ENCODE data around the gene CCL23.
"Not testable (repeated sequence)": the region's sequence is repeated elsewhere in the genome, so short reads cannot be mapped to it uniquely, and the experiment has no call there.

Gene CCL23

DNA sequence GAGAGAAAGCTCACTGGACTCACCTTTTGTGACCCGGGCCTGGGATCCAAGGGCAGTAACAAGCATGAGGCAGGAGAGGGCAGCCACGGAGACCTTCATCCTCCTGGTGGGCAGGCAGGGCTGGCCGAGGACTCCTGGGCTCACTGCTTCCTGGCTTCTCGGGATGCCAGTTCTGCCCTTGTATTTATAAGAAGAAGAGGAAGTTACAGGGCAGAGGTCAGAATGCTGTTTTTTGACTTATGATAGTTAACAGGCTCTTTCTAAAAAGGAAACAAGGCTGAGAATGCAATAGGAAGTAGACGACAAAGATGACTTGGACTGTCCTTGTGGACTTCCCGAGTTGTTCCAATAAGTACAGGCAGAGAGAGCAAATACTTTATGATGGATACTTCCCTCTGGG, at the start of gene CCL23:
Gene CCL23 (minus strand): TSS at position 174 of the 400 bp plus-strand sequence. CDS start 75 bp downstream, at position 99.
- no peak for DNase-seq (ENCODE audit: low spot score)

GRCh38 chr17:36066365-36066985, 48.7 kb upstream of the CCL23 start:
- DNase-seq (ENCODE audit: low spot score), result no peak

DNA sequence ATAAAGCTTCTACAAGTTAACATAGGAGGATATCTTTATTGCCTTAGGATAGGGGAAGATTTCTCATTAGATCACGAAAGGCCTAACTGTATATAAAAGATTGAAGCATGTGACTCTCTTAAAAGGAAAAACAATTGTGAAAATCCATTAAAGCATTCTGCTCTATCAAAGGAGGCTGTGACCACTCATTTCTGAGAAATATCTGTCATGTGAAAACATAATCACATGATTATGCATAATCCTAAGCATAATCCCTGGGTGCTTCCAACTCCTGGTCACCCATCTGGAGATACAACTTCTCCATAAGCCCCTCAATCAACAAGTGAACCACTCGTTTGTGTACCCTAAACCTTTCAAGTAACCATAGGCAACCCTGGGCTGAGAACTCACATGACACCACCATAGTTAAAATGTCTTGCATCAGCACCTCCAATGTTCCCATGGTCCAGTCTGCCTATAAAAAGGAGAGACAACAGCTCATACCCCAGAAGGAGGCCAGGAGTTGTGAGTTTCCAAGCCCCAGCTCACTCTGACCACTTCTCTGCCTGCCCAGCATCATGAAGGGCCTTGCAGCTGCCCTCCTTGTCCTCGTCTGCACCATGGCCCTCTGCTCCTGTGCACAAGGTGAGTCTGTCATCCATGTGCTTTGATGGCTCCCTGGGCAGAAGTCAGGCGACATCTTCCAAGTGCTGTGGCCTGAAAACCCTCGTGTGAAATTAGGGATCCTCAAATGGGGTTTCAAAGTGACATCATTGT, 46.2 kb upstream of the CCL23 start, which contains the start of gene CCL18:
Gene CCL18 (plus strand): TSS at position 487 of the 756 bp plus-strand sequence. CDS start 71 bp downstream, at position 558.
- DNase-seq (ENCODE audit: low spot score), result no peak

- DNase-seq (ENCODE audit: low spot score), result no peak
Observed at GRCh38 chr17:36060816-36061215, 43.0 kb upstream of the CCL23 start.

GRCh38 chr17:36059406-36059805, 41.6 kb upstream of the CCL23 start:
- DNase-seq (ENCODE audit: low spot score), result no peak

- DNase-seq (ENCODE audit: low spot score), result no peak
Observed at GRCh38 chr17:36057911-36058310, 40.1 kb upstream of the CCL23 start.

GRCh38 chr17:36055921-36056520, 38.2 kb upstream of the CCL23 start:
- DNase-seq (ENCODE audit: low spot score), result no peak

GRCh38 chr17:36055171-36055570, 37.4 kb upstream of the CCL23 start:
- no peak for DNase-seq (ENCODE audit: low spot score)

DNA sequence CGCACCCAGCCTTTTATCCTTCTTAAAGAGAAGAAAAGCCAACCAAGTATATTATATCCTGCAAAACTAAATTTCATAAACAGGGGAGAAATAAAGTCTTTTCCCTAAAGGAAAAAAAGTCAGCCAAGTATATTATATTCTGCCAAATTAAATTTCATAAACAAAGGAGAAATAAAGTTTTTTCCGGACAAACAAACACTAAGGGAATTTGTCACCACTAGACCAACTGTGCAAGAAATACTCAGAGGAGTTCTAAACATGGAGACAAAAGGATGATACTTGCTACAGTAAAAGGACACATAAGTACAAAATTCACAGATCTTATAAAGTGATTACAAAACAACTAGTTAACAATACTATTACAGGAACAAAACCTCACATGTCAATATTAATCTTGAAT, 31.9 kb upstream of the CCL23 start:
- DNase-seq (ENCODE audit: low spot score), result no peak

DNA sequence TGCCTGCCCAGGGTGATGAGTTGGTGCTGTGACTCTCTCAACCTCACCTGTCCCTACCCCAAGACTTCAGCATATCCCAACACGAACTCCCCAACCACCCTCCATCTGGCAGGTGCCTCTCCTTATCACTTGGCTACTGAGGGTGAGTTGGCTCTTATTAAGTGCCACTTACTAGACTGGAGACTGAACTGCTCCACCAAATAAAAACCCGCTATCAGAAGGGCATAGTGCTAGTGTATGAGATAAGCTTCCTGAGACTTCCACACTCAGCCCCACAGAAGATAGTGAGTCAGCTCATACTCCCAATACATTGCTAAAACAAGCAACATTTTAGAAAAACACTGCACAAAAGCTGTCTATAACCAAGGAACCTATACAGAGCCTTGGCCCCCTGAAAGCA, 30.3 kb upstream of the CCL23 start:
- no peak for DNase-seq (ENCODE audit: low spot score)

GRCh38 chr17:36036235-36036634, 18.5 kb upstream of the CCL23 start:
- DNase-seq (ENCODE audit: low spot score), result no peak

GRCh38 chr17:36034127-36034526, 16.4 kb upstream of the CCL23 start:
- DNase-seq (ENCODE audit: low spot score), result no peak

DNA sequence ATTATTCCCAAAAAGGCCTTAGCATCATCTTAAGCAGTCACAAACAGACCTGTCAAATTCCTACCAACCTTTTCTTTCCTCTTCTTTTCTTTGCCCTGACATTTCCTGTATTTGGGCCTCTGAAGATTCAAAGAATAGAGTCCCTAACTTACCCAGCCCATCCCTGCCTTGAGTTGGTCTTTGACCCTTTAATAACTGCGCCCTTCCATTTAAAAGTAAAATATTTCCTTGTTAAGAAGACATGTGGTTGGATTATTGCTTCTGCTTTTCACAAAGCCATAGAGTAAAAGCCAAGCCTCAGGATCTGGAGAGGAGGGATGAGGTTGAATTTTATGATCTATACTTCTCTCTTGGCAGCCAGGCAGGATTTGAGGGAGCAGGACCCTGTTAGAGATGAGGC, 13.2 kb upstream of the CCL23 start:
- no peak for DNase-seq (ENCODE audit: low spot score)

- DNase-seq (ENCODE audit: low spot score), result no peak
Observed at GRCh38 chr17:36027761-36028160, 10.0 kb upstream of the CCL23 start.

DNA sequence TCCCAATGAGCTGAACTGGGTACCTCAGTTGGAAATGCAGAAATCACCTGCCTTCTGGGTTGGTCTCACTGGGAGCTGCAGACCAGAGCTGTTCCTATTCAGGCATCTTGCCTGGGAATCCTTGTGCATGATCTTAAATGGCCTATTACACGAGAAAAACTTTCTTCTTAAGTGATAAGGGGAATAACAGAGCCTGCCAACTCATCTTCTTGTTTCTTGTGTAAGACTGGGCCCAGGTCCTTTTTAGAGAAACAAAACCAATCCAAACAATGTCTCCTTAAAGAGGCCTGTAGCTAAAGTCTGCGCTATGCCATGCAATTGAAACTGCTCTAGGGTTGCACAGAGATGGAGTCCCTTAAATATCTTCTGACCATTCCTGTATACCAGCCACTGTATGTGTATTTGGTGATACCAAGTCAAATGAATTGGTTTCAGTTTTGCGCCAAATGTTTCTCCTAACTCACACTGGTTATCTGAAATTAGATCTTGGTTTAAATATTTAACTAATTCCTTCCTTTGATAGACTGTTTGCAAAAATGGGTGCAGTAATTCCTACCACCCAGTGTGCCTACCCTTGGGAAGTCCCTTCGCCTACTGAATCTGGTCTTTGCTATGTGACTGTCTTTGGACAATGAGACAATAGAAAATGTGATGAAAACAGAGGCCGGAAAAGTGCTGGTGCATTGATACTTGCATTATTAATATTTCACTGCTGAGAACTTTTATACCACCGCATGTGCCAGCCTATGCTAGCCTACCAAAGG, 6.5 kb upstream of the CCL23 start:
- DNase-seq (ENCODE audit: low spot score), result no peak

GRCh38 chr17:36019423-36019822, 1.7 kb upstream of the CCL23 start:
- DNase-seq (ENCODE audit: low spot score), result no peak

- no peak for DNase-seq (ENCODE audit: low spot score)
Observed at GRCh38 chr17:36016555-36016954, 1.2 kb downstream of the CCL23 start.

DNA sequence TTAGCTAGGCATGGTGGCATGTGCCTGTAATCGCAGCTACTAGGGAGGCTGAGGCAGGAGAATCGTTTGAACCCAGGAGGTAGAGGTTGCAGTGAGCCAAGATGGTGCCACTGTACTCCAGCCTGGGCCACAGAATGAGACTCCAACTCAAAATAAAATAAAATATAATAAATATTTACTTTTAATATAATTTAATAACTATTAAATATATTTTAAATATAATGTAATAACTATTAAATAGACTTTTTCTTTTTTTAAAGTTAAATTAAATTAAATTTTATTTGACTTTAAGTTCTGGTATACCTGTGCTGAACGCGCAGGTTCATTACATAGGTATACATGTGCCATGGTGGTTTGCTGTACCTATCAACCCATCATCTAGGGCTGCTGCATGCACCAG, 1.9 kb downstream of the CCL23 start:
- DNase-seq (ENCODE audit: low spot score), result not testable (repeated sequence)

- no peak for DNase-seq (ENCODE audit: low spot score)
Observed at GRCh38 chr17:36014946-36015345, 2.8 kb downstream of the CCL23 start.

GRCh38 chr17:36011201-36011600, 6.6 kb downstream of the CCL23 start:
- DNase-seq (ENCODE audit: low spot score), result no peak

- peak; percentile 30 for DNase-seq (ENCODE audit: low spot score)
Observed at GRCh38 chr17:36008998-36009665, 8.6 kb downstream of the CCL23 start.

- no peak for DNase-seq (ENCODE audit: low spot score)
Observed at GRCh38 chr17:36004594-36005108, 13.1 kb downstream of the CCL23 start.
